DMS153 treated with DMSO at 0.1 percent for 48 hours (cell line): ENCODE results near the gene TMEM132A.
"Not testable (repeated sequence)": the region's sequence is repeated elsewhere in the genome, so short reads cannot be mapped to it uniquely, and the experiment has no call there.

Experiments used
- DNase-seq: peaks from one replicate; lab custom pipeline; 2025; ENCODE audit not compliant: unreplicated experiment; lab: John Stamatoyannopoulos, UW

The TMEM132A gene

DNA sequence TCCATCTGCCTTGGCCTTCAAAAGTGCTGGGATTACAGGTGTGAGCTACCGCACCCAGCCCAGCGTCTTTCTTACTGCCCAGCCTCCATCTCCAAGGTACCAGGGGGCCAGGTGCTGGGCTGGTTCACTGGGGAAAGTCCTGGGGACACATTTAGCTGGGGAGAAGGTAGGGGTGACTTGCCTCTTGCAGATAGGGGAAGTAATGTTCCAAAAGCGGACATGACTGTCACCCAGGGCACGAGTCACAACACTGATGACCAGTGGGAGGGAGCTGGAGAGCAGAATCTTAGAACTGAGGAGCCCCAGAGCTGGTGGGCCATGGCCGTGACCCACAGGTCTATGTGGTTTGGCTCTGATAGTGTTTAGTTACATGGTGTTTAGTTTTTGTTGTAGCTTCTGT lies 30.2 kb downstream of the TMEM132A start:
- no peak for DNase-seq

DNA sequence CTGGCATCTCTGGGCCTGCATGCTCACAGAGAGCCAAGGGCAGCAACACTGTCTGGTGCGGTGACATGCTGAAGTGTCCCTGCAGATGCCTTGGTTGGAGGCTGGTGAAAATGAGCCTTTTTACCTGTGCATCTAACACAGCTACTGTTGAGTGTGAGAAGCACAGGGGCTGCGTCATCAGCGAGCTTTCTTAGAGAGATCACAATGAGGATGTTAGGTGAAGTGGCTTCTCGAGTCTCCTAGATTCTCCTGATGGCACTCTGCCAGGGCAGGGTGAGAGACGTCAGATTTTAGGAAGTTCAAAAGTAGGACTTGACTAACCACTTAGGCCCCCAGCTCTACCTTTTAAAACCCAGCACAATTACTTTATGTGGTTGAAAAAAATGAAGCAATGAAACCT lies 31.3 kb downstream of the TMEM132A start:
- no peak for DNase-seq

DNA sequence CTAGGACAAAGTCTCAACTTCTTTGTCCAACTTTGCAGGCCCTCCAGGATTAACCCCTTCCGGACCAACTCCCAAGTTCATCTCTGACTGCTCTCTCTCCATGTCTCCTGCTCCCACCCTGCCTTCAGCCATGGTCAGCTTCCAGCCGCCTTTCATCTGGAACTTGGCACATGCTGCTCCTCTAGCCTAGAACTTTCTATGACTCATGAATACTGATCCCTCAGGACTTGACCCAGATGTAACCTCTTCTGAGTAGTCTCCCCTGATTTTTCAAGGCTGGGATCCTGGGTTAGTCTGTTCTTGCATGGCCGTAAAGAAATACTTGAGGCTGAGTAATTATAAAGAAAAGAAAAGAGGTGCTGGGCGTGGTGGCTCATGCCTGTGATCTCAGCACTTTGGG lies 32.9 kb downstream of the TMEM132A start:
- DNase-seq: no peak

DNA sequence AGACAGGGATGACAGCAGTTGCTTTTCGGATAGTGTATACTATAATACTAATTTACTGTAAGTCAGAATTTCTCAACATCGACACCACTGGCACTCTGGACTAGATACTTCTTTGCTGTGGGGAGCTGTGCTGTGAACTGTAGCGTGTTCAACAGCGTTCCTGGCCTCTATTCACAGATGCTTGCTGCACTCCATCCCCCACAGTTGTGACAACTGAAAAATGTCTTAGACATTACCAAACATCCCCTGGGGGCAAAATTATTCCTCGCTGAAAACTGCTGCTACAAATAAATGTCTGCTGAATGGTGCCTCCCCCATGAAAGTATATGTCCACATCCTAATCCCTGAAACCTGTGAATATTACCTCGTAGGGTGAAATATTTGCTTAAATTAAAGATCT lies 35.2 kb downstream of the TMEM132A start:
- DNase-seq: no peak

DNA sequence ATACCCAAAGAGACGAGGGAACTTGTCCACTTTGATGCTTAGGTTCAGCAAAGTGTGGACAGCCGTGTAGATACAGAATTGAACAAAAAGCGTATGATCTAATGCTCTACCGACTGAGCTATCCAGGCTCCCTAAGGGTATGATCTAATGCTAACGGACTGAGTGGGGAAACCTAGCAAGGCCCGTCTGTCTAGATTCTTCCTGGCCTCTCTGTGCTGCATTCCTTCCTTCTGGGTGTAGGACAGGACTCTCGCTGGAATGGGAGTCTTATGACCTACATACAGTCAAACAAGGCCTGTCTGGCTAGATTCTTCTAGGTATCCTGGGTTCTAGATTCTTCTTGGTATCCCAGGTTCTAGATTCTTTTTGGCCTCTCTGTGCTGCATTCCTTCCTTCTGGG lies 36.1 kb downstream of the TMEM132A start:
- DNase-seq: no peak

DNA sequence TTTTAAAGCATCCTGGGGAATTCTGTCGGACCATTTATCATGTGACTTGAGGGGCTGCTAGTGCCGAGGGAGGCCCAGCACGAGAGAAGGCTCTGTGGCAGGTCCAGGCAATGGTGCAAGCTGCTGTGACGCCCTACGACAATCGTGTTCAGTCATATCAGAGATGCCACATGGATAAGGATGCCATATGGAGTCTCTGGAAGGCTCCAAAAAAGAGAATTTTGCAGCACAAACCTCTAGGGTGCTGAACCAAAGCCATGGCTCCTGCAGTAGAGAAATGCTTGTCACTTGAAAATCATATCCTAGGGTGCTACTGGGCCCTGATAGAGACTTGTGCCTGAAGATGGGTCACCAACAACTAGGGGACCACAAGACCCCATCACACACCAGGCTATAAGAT lies 40.5 kb downstream of the TMEM132A start:
- no peak for DNase-seq

DNA sequence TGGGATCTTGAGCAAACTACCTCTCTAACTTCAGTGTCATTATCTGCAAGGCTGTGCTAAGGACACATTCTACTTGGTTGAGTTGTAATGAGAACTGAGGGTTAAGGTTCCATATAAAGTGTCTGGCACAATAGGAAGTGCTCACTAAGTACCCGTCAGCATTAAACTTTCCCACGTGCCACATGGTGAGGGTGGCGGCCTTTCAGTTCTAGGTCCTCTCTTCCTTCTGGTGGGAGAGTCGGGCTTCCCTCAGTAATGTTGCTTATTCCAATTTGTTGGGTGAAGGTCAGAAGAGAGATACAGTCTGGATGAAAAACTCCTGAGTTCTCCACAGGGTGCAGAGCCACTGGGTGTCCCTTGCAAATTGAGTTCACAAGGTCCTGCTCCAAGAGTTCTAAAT lies 42.6 kb downstream of the TMEM132A start:
- no peak for DNase-seq

DNA sequence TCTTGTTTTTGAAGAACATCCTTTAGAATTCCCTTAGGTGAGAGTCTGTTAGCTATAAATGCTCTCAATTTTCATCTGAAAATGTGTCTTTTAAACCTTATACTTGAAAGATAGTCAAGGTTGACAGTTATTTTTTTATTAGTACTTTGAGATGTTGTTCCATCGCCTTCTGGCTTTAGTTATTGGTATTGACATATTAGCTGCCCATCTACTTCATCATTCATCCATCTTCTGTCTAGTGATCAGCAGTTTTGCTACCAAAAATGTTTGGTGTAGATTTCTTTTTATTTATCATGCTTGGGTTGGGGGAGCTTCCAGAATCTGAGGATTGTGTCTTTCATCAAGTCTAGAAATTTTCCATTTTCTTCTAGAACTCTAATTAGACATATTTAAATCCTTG lies 44.0 kb downstream of the TMEM132A start:
- no peak for DNase-seq

DNA sequence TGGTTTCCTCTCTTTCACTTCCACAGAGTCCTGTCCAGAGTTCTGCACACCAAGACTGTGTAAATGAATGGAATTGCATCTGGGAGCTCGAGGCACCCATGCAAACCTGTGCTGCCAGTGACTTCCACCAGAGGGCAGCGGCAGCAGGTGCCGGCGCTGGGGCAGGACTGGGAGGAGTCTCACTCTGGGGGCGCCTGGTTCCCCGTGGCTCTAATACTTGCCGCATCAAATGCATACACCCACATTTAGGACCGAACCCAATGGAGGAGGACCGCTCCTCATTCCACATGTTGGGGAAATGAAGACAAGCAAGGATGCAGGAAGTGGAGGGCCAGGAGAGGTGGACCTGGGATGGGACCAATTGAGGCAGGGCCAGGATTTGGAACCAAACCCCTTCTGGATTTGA lies 46.1 kb downstream of the TMEM132A start:
- no peak for DNase-seq

DNA sequence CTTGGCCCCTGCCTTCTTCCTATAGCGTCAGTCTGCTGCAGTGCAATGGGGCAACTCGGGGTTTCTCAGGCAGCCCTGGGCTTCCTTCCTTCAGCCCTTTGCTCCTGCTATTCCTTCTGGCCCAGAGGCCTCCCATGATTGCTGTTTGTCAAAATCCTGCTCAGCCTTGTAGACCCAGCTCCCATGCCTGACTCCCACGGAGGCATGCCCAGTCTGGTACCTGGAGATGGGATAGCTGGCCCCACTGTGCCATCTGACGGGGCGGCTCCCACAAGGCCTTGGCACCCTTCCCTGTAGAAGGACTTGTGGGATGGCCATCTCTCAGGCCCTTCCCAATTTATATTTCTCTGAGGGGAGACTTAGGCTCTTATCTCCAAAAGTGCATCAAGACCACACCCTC lies 46.6 kb downstream of the TMEM132A start:
- DNase-seq: no peak

DNA sequence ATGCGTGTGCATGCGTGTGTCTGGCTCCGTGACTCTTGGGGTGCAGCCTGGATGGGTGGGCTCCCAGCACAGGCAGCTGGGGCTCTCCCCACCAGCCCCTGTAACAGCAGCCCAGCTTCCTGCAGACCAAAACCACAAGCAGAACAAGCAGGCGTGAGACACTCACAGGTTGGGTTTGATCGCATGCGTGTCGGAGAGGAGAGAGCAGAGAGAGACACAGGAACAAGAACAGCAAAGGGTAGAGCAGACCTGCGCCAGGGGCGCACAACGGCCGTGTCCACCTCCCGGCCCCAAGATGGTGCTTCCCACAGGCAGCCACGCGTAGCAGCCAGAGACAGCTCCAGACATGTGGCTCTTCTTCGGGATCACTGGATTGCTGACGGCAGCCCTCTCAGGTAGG lies 47.3 kb downstream of the TMEM132A start, which contains the start of gene CD6:
Gene CD6, plus strand, starts transcription at position 161 of the 400 bp plus-strand sequence. Its CDS starts 186 bp downstream, at position 347.
- DNase-seq: no peak

DNA sequence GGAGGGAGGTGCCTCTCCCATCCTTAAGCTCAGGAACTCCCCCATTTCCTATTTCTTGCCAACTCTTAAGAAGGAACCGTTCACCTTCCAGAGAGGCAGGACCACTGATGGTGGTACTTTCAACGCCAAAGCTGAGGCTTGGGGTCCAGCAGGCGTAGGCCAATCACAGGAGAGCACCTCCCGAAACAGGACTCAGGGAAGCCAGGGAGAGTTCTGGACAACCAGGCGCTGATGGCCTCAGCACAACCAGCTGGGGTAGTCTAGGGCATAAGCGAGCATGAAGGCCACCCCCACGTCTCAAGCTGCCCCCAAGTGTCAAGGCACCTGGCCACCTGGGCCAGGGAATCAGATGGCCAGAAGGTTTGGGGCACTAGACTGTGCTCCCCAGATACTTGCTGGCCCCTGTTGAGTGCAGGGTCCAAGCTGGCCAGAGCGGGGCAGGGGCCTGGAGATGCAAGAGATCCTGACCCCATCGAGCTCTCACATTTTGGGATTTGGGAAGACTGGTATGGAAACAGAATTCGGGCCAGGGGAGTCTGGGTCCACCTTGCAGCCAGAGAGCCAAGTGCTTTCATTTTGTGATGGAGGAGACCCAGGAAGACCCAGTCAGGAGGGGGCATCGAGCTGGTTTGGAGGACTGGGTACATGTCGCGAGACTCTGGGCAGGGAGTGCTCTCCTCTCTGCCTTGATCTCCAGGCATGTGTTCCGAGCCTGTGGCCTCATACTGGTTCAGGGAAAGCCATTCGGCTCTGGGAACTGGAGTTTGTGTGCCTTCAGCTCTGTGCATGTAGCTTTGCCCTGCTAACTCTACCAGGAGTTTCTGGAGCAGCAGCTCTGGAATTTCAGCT lies 48.1 kb downstream of the TMEM132A start:
- no peak for DNase-seq

DNA sequence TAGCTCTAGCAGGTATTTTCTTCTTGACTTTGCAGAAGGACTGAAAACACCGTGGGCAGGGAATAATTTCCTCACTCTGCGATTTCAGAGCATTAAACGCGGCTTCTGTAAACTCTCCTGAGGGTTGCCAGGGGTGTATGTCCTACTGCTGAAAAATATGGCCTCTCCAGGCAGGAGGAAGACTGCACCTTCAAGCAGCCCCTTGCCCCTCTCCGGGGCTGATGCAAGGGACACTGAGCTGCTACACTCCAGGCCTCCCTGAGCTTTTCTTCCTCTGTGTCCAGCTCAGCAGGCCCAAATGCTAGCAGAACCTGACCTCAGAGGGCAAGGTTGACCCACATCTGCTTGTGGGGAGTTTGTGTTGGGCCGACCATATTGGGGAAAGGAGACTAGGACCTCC lies 49.4 kb downstream of the TMEM132A start:
- DNase-seq: no peak

DNA sequence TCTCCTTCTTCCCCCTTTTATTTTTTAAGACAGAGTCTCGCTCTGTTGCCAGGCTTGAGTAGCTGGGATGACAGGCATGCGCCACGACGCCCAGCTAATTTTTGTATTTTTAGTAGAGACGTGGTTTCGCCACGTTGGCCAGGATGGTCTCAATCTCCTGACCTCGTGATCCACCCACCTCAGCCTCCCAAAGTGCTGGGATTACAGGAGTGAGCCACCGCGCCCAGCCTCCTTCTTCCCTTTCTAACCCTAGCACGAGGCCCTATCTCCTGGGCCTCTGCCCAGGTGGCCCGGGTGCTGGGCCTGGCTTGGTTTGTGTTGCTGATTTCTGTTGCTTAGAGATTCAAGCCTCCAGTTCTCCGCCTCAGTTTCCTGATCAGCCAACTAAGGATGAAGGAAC lies 50.1 kb downstream of the TMEM132A start:
- DNase-seq: not testable (repeated sequence)

DNA sequence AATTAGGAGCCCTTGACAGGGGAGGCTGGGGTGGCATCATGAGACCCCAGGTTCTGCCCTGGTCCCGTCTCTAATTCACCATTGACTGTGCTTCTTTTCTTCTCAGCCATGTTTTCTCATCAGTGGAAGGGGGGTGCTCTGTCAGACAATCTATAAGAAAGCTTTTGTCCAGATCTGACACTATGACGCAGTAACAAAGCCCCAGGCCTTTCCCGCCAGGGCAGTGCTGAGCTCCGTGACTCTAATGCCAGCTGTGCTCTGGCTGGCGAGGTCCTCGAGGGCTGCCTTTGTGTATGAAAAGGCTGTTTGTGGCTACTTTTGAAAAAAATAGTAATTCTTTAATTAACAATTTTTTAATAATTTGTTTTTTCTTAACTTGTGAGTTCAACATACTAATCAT lies 50.5 kb downstream of the TMEM132A start:
- DNase-seq: no peak

DNA sequence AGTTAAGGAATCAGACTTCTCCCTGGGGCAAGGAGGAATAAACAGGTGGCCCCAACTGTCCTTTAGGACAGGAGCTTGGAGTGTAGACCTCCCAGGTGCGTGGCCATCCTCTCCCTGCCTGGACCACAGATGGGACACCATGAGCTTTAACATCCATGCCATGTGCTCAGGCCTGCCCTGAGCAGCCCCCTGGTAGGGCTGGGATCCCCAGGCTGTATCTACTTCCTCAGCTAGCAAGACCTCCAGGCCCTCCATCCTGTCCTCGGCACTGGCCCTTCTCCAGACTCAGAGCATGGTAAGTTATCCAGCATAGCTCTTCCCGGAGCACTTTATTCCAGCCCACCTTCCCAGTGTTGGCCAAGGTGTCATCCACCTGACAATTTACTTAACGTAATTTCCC lies 53.0 kb downstream of the TMEM132A start:
- DNase-seq: no peak

DNA sequence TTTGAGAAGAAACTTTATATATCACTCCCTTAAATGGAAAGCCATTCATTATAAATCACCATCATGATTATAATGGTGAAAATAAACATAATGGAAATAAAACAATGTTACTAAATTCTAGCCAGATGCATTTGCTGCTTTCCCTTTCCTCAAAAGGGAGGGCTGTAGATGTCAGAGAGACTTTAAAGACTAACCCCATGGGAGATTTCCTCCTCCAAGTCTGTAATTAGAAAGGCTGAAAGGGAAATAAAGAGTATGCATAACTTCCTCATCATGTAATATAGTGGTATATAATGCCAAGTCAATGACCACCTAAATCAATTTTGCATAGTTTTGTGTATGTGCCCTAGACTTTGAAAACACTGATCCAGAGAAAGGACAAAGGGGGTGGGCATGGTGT lies 53.6 kb downstream of the TMEM132A start:
- no peak for DNase-seq

DNA sequence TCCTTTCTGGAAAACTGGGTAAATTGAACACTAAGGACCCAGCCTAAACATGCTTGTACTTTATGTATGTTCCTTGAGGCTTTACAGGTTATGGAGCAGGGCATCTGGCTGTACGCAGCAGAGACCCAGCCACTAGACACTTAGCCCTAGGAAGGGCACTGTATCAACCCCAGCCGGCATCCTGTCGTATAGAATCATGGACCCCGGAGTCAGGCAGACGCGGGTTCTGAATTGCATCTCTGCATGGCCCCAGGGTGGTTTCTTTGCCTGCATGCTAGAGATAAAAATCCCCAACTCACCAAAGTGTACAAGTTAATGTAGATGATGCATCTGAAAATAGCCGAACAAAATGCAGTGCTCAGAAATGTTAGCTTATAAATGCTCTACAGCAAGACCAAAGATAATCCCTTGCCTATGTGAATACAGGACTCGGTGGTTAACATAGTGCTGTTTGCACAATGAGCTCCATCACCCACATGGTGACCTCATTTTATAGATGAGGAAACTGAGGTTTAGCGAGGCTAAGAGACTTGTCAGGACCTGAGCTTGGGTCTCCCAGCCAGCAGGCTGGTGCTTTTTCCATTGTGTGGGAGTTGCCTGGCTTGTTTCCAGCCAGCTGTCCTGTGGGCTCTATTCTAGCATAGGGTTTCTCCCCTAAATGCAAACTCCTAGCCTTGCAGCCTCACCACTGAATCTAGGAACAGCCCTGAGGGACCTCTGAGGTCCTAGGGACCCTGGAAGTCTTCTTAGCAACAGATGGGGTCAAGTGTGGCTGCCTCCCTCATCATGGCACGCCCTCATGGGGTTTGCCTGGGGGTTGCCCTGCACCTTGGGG lies 54.5 kb downstream of the TMEM132A start:
- no peak for DNase-seq

DNA sequence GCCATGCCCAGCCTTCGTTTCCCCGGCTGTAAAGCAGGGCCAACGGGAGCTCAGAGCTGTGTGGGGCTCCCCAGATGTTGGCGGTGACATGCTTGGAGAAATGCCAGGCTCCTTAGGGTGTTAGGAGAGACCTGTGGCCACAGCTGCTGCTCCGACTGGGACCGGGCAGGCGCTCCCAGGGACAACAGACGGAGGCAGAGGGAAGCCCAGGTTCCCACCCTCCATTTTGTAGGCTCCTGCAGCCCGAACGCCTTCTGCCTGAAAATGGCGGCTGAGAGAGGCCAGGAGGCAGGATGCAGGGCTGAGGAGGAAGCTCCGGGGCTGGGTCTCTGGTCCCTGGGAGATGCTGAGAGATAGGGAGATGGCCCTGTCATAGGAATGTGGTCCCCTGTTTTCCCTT lies 57.3 kb downstream of the TMEM132A start:
- DNase-seq: no peak

DNA sequence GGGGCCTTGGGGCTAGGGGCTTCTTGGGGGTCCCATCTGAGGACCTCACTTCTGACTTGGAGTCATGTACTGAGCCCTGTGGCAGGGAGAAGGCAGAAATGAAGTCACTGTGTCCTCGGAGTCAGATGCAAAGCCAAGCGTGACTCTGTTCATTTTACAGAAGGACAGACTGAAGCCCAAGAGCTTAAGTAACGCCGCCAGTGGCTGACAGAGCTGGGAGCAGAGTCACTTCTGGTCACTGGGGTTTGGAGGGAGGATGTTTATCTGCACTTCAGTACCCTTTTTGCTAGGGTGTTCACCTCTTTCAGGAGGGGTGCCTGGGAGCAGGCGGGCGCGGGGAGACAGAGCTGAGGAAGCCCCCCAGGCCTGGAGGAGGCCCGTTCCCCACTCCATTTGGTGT lies 57.9 kb downstream of the TMEM132A start:
- no peak for DNase-seq

DNA sequence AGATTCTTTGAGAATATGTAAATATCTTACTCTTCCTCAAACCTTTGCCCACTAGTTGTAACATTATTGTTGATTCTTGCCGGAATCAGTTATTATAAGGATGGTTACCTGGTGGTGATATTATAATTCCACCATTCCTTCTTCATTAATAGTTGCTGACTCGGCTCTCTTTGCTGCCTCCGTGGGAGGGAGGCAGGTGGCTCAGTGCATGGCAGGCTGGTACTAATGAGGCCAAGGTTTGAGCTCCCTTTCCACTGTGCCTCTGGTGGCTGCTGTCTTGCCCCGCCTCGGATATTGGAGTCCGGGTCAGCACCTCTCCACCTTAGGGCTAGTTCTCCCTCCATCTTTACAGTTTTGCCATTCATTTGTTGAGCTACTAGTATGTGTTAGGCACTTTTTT lies 59.9 kb downstream of the TMEM132A start:
- no peak for DNase-seq

DNA sequence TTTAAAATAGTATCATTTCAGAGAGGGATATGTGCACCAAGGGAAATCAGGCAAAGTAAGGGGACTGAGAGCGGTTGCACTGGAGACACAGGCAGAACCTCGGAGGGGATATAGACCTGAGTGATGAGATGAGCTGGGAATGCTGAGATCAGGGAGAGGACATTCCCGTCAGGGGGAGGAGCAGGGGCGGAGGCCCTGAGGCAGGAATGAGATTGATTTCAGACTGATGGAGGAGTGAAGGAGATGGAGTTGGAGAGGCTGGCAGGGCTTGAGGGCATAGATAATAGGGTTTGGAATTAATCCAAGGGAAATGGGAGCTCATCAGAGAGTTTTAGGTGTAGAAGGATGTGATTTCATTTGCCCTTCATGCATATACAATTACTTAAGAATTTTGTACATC lies 60.4 kb downstream of the TMEM132A start:
- DNase-seq: no peak
